Thyroid gland (tissue), 4 donors: Measurements from ENCODE around the gene IFI27L1. TPM values are rescaled to one million over a fixed set of nuclear protein-coding genes. Genes with fewer than 3 reads are reported as not detected.
A peak's percentile ranks its signal among the peaks of the same experiment; 100 is the strongest.

Experiments
- DNase-seq, 2 donors: peaks; one replicate each; pipeline ENCODE4 v3.0.0-alpha.2; 2019
- H3K27ac ChIP-seq, 3 donors: fragments of 200-600 bp; sonication (generic); 1 replicate in 2 of 3; 2 replicates in 1 of 3; pipeline ENCODE4 v1.5.1; 2016 to 2019; ENCODE audit warnings: mild to moderate bottlenecking in 1 of 3, moderate library complexity in 1 of 3
- H3K27me3 ChIP-seq: fragments of 200-600 bp; sonication (generic); one replicate; pipeline ENCODE4 v1.5.1; 2019
- H3K36me3 ChIP-seq, 2 donors: fragments of 200-600 bp; sonication (generic); one replicate each; pipeline ENCODE4 v1.5.1; 2016 to 2019
- H3K4me1 ChIP-seq, 2 donors: fragments of 200-600 bp; sonication (generic); one replicate each; pipeline ENCODE4 v1.5.1; 2017 to 2019
- H3K4me3 ChIP-seq, 3 donors: fragments of 200-600 bp; sonication (generic); replicated peaks in 1 of 3; 1 replicate in 2 of 3; 2 replicates in 1 of 3; pipeline ENCODE4 v1.5.1; 2016; ENCODE audit warnings: mild to moderate bottlenecking in 1 of 3
- H3K9me3 ChIP-seq: fragments of 200-600 bp; sonication (generic); one replicate; pipeline ENCODE4 v1.5.1; 2017
- POLR2A ChIP-seq, 2 donors: fragments of 450-650 bp; IDR thresholded peaks; one replicate each; pipeline ENCODE4 v1.6.1; 2017; ENCODE audit warnings: antibody characterized with exemption in 2 of 2, mild to moderate bottlenecking in 2 of 2, moderate library complexity in 1 of 2
- WGBS, 2 donors: methylation state at CpG; one replicate each; pipeline ENCODE4 v1.1.5; 2017; 5-methylcytosine and 5-hydroxymethylcytosine counted together
- intact Hi-C: fragments of 100-400 bp; cut with DNase I; formaldehyde crosslinking; loops from one replicate; pipeline ENCODE4 v1.15.1; 2023
- total RNA-seq, 4 donors: library from RNA; depleted of rRNA; stranded (reverse); fragments of >200 nt; gene quantifications; one replicate each; pipeline ENCODE4 v1.2.3, GENCODE V29; 2016
- TF ChIP-seq, protein P1 (sequence below), 6 experiments: fragments of 200-600 bp in 3 of 6; fragments of 450-650 bp in 3 of 6; sonication (generic) in 3 of 6; IDR thresholded peaks; one replicate each; pipeline ENCODE4 v1.5.1; 2016 to 2019; ENCODE audit warnings: antibody characterized with exemption in 6 of 6, mild to moderate bottlenecking in 2 of 6, inconsistent platforms in 1 of 6, moderate library complexity in 1 of 6

IFI27L1 gene
- total RNA-seq, 4 donors from 2014 or later: 3.4 to 21.3 (median 10.2) TPM

DNA sequence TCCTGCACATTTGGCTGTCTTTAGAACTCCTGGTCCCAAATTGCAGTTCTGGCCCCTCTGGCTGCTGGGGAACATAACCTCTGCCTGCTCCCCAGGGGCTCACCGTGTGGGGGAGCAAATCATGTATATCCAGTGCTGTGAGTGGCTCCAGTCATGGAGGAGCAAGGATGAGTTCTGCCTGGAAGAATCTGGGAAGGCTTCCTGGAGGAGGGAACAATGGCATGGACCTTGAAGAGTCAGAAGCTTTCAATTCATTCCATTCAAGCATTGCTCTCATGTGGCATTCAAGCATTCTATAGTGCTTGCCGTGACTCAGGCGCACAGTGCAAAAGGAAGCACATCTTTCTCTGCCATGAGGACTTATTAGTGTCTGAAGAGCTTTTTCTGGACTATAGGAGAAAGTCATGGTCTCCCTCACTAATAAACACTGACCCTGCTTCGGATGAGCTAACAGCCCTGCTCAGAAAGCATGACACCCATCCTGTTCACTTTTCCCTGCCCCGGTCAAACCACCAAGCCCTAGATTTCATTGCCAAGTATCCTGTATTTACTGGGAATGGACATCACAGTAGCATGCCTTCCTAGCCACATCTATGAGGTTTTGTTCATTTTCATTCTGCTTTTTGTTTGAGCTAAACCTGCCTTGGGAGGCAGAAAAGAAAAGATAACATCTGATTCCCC lies 32.9 kb downstream of the IFI27L1 start:
- DNase-seq: no peak
- whole genome bisulfite sequencing, 2 donors: 69 to 74% methylated on average over 5 of the region's 5 CpGs
- Histone ChIP-seq H3K4me3 (no peak overlapping the region), H3K36me3 (no peaks in the 10 kb centered on the region), H3K27me3 (no peaks in the 10 kb centered on the region), H3K27ac (peak overlapping the region; percentile 37 to 70 (median 49)), H3K4me1 (peaks cover 0 to 19% of the 10 kb centered on the region in 2 donors), H3K9me3 (no peaks in the 10 kb centered on the region)
- TF ChIP-seq, protein P1, sequence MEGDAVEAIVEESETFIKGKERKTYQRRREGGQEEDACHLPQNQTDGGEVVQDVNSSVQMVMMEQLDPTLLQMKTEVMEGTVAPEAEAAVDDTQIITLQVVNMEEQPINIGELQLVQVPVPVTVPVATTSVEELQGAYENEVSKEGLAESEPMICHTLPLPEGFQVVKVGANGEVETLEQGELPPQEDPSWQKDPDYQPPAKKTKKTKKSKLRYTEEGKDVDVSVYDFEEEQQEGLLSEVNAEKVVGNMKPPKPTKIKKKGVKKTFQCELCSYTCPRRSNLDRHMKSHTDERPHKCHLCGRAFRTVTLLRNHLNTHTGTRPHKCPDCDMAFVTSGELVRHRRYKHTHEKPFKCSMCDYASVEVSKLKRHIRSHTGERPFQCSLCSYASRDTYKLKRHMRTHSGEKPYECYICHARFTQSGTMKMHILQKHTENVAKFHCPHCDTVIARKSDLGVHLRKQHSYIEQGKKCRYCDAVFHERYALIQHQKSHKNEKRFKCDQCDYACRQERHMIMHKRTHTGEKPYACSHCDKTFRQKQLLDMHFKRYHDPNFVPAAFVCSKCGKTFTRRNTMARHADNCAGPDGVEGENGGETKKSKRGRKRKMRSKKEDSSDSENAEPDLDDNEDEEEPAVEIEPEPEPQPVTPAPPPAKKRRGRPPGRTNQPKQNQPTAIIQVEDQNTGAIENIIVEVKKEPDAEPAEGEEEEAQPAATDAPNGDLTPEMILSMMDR (IDR thresholded peaks at IDR 0.05): no peak
- no peak for TF ChIP-seq POLR2A (IDR thresholded peaks at IDR 0.05)
- intact Hi-C loops: no loop called here

DNA sequence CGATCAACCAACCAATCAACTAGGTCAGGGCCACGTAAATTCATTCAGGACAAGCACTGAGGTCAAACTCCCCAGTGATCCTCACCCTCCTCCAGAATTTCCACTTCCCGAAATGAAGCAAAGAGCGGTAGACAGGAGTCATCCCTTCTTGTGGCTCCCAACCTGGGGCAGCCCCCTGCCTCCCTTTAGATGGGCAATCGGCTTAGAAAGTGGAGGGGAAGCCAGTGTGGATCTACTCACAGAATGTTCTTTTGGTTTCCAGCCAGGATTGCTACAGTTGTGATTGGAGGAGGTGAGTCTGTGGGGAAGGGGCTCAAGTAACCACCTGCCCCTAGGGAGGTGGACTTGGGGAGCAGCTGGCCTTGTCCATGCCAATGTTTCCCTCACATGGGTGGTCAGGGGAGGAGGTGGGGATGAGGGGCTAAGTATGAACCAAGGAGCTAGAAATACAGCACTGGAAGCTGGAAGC lies 33.5 kb downstream of the IFI27L1 start:
- 54 to 74% methylated on average over 5 of the region's 5 CpGs for WGBS, 2 donors
- TF ChIP-seq, protein P1 (IDR thresholded peaks at IDR 0.05): no peak
- TF ChIP-seq POLR2A (IDR thresholded peaks at IDR 0.05): no peak
- Histone ChIP-seq H3K4me1 (peaks cover 0 to 18% of the 10 kb centered on the region in 2 donors), H3K9me3 (no peaks in the 10 kb centered on the region), H3K36me3 (no peaks in the 10 kb centered on the region), H3K4me3 (no peak overlapping the region), H3K27ac (peak overlapping the region; percentile 37 to 70 (median 49)), H3K27me3 (no peaks in the 10 kb centered on the region)
- intact Hi-C loops: no loop called here
- no peak for DNase-seq

DNA sequence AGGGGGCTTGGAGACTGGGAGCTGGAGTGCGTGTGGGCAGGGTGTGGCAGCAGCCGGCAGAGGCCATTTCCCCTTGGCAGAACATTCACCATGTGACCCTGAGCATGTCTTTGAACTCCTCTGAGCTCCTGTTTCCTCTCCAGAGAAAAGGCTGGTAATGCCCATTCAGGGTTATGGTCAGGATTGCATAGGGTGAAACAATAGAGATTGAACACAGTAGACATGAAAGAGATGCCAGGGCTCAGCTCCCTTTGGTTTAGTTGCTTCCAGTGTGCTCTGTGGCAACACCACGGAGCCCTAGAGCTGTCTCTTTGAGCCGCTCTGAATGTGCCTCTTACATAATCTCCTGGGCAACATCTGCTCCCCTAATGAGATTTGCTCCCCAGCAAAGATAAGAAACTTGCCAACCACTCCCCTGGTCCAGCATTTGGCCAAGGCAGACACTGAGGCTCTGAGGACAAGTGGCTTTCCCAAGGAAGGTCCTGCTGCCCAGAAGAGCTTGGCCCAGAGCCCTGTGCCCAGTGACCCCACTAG lies 34.0 kb downstream of the IFI27L1 start:
- TF ChIP-seq, protein P1 (IDR thresholded peaks at IDR 0.05): no peak
- TF ChIP-seq POLR2A (IDR thresholded peaks at IDR 0.05): no peak
- Histone ChIP-seq H3K9me3 (no peaks in the 10 kb centered on the region), H3K4me3 (no peak overlapping the region), H3K27ac (peak overlapping the region in 2 of 3 donors; percentile 49 to 70), H3K4me1 (peaks cover 0 to 14% of the 10 kb centered on the region in 2 donors), H3K36me3 (no peaks in the 10 kb centered on the region), H3K27me3 (no peaks in the 10 kb centered on the region)
- 42 to 43% methylated on average over 4 of the region's 4 CpGs for WGBS, 2 donors
- no peak for DNase-seq
- intact Hi-C loops: no loop called here

DNA sequence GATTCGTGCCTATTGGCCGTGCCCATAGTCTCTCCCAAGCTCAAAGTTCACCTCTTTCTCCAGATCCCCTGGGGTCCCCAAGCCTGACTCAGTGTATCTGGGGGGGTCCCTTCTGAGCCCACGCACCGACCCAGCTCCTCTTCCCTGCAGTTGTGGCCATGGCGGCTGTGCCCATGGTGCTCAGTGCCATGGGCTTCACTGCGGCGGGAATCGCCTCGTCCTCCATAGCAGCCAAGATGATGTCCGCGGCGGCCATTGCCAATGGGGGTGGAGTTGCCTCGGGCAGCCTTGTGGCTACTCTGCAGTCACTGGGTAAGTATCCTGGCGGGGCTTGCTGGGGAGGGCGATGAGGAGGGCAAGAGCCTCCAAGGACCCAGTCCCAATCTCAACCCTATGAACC lies 34.5 kb downstream of the IFI27L1 start:
- intact Hi-C loops: no loop called here
- Histone ChIP-seq H3K9me3 (no peaks in the 10 kb centered on the region), H3K4me1 (peaks cover 0 to 14% of the 10 kb centered on the region in 2 donors), H3K27me3 (no peaks in the 10 kb centered on the region), H3K4me3 (no peak overlapping the region), H3K27ac (peak overlapping the region in 1 of 3 donors; percentile 70), H3K36me3 (no peaks in the 10 kb centered on the region)
- no peak for DNase-seq
- no peak for TF ChIP-seq POLR2A (IDR thresholded peaks at IDR 0.05)
- TF ChIP-seq, protein P1 (IDR thresholded peaks at IDR 0.05): no peak
- 84 to 94% methylated on average over 12 to 14 of the region's 15 CpGs for WGBS, 2 donors

DNA sequence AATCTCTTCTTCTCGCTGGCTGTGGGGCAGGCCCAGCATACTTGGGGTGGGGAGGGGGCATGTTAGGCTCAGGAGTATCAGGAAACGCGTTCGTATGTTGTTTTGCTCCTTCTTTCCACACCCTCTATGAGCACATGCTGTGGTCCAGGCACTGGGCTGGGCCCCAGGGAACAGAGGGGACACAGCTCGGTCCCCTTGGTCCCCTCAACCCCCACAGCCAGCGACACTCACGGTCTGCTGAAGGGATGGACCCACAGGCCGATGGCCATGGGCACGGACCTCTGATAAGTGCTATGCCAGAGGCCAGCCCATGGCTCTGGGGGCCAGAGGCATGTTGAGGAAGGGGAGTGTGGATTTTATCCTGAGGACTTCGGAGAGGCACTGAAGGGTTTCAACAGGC lies 35.6 kb downstream of the IFI27L1 start:
- TF ChIP-seq POLR2A (IDR thresholded peaks at IDR 0.05): no peak
- TF ChIP-seq, protein P1 (IDR thresholded peaks at IDR 0.05): no peak
- 82 to 93% methylated on average over 7 to 10 of the region's 10 CpGs for WGBS, 2 donors
- Histone ChIP-seq H3K36me3 (no peaks in the 10 kb centered on the region), H3K4me1 (peaks cover 0 to 14% of the 10 kb centered on the region in 2 donors), H3K4me3 (no peak overlapping the region), H3K9me3 (no peaks in the 10 kb centered on the region), H3K27ac (no peak overlapping the region), H3K27me3 (no peaks in the 10 kb centered on the region)
- DNase-seq: no peak
- intact Hi-C loops: no loop called here
